Neural progenitor cell (in vitro differentiated cells): ENCODE data around the gene GRN.
"Not testable (repeated sequence)": the region's sequence is repeated elsewhere in the genome, so short reads cannot be mapped to it uniquely, and the experiment has no call there.

Source experiments
- EZH2 ChIP-seq: fragments of 200-600 bp; sonication (generic); IDR thresholded peaks from 2 replicates; pipeline ENCODE4 v1.6.1; 2017; ENCODE audit warnings: antibody characterized with exemption, mild to moderate bottlenecking, moderate library complexity
- TF ChIP-seq, protein P1 (sequence below): fragments of 200-600 bp; sonication (generic); IDR thresholded peaks from 2 replicates; pipeline ENCODE4 v1.5.1; 2017; ENCODE audit warnings: antibody characterized with exemption, mild to moderate bottlenecking

DNA sequence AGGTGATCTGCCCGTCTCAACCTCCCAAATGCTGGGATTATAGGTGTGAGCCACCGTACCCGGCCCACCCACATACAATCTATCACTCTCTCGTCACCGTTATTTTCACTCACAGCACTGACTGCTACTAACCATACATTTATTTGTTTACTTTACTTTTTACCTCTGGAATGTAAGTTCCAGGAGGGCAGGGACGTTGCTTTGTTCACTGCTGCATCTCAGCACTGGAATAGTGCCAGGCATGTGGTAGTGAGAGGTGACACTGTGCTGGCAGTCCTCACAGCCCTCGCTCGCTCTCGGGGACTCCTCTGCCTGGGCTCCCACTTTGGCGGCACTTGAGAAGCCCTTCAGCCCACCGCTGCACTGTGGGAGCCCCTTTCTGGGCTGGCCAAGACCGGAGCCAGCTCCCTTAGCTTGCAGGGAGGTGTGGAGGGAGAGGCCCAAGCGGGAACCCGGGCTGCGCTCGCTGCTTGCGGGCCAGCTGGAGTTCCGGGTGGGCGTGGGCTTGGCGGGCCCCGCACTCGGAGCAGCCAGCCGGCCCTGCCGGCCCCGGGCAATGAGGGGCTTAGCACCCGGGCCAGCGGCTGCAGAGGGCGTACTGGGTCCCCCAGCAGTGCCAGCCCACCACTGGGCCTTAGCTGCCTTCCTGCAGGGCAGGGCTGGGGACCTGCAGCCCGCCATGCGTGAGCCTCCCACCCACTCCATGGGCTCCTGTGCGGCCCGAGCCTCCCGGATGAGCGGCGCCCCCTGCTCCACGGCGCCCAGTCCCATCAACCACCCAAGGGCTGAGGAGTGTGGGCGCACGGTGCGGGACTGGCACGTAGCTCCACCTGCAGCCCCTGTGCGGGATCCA, 23.5 kb downstream of the GRN start:
- TF ChIP-seq, protein P1, sequence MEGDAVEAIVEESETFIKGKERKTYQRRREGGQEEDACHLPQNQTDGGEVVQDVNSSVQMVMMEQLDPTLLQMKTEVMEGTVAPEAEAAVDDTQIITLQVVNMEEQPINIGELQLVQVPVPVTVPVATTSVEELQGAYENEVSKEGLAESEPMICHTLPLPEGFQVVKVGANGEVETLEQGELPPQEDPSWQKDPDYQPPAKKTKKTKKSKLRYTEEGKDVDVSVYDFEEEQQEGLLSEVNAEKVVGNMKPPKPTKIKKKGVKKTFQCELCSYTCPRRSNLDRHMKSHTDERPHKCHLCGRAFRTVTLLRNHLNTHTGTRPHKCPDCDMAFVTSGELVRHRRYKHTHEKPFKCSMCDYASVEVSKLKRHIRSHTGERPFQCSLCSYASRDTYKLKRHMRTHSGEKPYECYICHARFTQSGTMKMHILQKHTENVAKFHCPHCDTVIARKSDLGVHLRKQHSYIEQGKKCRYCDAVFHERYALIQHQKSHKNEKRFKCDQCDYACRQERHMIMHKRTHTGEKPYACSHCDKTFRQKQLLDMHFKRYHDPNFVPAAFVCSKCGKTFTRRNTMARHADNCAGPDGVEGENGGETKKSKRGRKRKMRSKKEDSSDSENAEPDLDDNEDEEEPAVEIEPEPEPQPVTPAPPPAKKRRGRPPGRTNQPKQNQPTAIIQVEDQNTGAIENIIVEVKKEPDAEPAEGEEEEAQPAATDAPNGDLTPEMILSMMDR: not testable (repeated sequence)
- TF ChIP-seq EZH2: not testable (repeated sequence)
